Stimulated activated CD4-positive, alpha-beta T cell treated with anti-CD3 and anti-CD28 coated beads, Interleukin-1b, Interleukin-23, amount 100 ng/mL, for 48 hours (primary cell): ENCODE data around the gene ENKUR.
A peak's percentile ranks its signal among the peaks of the same experiment; 100 is the strongest.
"Not testable (repeated sequence)": the region's sequence is repeated elsewhere in the genome, so short reads cannot be mapped to it uniquely, and the experiment has no call there.

Experiments used
- DNase-seq: peaks from one replicate; pipeline ENCODE4 v3.0.0-alpha.2; 2020

The ENKUR gene

DNA sequence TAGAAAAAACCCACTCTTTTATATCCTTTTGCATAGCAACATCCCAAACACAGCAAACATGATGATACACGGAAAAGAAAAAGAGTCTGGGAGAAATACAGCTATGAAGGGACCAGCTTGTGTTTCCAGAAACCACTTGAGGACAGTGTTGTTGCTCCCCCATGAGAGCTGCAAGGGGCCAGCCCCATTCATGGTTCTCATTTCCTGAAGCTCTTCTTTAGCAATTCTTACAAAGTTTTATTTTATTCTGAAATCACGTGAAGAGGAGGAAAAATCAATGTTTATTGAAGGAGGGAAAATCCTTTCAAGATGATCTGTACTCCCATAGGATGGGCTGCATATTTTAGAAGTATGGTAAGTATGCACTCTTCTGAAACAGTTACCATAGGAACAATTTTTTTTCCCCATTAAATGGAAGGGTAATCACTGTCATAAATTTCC is 46.1 kb downstream of the ENKUR start:
- DNase-seq = no peak

DNA sequence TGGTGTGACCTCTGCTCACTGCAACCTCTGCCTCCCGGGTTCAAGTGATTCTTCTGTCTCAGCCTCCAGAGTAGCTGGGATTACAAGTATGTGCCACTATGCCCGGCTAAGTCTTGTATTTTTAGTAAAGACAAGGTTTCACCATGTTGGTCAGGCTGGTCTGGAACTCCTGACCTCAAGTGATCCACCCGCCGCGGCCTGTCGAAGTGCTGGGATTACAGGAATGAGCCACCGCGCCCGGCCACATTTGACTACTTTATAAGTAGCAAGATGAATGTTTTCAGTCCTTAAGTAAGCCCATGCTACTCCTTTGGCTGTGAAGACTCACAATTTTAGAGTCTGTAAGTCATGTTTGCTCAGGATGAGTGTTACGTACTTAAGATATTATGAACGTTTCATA is 47.0 kb downstream of the ENKUR start:
- not testable (repeated sequence) for DNase-seq

DNA sequence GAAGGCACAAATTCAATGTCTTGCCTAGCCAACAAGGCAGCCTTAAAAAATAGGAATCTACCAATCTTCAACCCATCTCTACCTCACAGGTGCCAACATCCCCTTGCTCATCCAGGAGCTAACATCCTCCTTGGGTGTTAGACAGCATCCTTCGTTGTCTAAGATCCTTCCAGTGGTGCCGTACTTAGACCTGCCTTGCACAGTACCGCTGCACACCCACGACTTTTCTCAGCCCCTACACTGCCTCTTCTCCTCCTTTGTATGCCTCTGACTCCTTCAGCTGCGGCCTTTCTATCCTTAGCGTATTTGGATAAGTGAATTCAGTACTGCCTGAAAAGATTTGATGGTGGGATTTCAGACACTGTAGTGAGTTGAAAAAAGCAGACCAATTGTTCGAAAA is 47.6 kb downstream of the ENKUR start:
- DNase-seq = no peak

DNA sequence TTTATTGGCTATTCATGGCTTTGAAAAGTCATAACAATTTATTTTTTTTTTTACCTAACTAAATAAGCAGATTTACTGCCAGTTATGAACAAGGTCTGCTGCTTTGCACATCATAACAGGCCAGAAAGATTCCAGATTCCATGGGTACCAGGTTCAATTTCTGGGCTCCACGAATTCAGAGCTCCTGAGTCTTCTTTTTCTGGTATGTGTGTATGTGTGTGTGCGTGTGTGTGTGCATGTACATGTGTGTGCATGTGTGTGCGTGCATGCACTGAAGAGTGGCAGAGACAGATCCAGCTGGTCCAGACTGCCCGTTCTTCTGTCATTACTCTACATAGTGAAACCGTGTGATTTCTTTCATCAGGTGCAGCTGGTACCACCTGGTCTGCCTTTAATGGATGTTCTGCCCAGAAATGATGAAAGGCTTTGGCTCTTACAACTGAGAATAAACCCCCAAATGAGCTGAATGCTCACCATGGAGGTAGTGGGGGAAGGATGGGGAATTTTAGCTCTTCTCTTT is 48.9 kb downstream of the ENKUR start:
- DNase-seq = no peak

DNA sequence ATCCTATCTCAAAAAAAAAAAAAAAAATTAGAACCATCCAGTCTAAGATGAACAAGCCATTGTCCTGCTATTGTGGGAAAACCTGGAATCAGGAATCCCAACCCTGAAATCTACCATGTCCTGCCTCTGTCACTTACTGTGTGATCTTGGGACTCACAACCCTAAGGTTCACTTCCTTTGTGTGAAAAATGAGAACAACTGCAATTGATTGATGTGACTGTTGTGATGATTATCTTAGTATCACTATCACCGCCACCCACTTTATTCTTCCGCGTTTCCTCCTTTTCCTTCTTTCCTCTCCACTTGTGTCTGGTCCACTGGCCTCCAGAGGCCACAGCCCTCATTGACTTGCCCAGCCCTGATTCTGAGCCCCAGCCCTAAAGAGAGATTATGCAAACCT is 50.9 kb downstream of the ENKUR start:
- no peak for DNase-seq

DNA sequence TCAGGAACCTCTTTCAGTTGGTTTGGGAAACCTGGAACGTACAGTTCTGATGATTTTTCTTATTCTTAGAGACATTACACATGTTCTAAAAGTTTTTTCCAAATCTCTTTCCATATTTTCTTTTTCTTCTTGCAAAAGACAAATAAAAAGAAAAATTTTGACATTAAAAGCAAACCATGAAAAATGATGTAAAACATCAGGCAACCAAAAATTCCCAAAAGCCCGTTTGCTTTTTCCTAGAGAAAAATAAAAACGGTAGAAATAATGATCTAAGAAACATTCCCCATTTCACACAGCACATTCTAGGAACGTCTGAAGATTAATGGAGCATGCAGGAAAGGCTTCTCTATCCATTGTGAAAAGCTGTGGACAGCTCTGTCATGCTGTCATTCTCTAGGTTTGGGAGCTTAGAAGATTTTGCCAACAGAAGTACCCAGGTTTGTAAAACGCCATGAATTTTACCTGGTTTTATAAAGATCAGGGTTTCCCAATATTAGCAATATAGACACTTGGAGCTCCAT is 52.4 kb downstream of the ENKUR start:
- DNase-seq = no peak

DNA sequence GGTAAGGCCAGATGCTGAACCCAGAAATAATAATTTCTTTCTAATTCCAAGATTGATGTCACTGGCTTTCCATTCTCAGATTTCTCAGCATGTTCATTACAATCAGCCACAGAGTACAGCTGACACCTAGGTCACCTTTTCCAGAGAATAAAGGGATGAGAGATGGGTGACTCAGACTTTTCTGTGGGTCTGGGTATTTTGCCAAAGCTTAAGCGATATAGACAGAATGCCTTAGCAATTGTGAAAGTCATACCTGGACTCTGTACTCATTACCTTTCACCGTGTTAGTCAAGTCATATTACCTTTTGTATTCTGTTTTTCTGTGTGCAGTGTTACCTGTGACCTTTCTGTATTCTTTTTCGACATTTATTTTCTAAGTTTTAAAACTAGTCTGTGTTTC is 53.0 kb downstream of the ENKUR start:
- peak; percentile 14 for DNase-seq

DNA sequence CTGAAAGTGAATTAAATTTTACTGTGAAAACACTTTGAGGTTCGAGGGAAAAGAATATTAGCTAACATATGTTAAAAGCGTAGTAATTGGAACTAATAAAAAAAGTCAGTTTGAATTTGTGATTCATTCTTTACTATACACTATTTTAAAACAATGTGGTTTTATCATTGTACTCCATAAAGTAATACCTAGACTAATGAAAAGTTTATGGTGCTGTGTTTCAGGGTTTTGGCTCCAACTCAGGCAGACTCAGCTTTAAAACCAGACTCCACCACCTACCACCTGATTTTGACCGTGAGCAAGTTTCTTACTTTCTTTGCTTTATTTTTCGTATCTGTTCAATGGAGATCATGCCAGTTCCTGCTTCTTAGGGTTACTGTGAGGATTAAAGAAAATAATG is 54.4 kb downstream of the ENKUR start:
- no peak for DNase-seq

DNA sequence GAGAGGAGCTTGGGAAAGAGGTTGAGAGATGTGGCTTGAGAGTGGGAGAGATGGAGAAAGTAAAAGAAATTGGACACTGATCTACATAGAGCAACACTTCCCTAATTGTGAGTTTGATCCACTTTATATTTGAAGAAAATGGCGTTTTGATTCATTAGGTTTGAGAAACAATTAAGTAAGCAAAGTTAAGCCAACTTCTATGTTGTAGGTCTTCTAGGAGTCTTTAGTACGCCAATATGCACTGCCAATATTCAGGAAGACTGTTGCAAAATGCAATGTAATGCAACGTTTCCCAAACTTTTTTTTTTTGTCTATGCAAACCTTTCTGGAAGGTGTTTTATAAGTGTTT is 56.6 kb downstream of the ENKUR start:
- no peak for DNase-seq

DNA sequence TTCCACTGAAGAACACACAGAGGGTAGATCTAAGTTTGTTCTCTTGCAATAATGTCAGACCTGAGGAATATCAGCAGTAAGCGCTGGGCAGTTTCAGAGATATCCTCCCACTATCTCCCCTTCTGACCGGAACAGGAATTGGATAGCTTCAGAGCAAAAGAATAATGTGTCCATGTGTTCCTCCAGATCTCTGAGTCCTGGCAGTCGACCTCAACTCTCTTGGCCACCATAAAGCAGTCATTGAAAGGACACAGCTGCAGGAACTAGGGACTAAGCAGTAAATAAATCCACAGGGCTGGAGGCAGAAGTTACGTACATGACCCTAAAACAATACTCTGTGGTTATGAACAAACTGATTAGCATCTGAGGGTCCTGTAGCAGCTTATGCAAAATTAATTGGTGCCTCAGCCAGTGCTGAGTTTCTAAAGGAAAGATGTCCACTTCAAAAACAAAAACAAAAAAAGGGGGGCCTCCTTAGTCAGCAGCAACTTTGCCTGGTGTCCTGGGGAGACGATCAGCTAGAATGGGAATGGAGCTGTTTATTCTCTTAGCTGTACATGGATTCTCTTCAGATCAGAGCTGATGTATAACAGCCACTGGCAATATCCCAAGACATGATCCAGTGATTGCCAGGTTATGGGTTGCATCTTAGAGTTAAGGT is 57.1 kb downstream of the ENKUR start:
- no peak for DNase-seq

DNA sequence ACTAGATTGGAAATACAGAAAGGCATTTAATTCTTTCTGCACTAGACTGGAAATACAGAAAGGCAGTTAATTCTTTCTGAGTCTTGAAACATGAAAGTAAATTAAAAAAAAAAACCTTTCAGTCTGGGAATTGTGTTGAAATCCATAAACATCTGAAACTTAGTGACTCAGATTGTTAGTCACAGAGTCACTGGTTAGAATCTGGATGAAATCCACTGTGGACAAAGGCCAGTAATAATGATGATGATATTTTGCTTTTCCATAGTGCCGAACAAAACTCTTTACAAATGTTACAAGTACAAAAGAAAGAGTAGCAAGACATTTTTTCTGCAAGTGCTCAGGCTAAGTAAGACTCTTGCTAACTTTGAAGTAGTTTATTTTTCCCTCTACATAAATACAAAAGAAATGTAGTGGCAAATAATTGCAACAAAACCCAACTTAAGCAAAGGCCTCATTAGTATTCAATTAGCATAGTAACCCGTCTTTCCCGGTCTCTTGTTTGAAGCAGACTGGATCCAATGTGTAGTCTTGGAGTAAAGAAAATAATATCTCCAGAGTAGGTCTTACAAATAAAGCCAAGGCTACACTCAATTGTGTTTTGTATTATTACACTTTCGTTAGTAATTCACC is 57.8 kb downstream of the ENKUR start:
- DNase-seq = no peak

DNA sequence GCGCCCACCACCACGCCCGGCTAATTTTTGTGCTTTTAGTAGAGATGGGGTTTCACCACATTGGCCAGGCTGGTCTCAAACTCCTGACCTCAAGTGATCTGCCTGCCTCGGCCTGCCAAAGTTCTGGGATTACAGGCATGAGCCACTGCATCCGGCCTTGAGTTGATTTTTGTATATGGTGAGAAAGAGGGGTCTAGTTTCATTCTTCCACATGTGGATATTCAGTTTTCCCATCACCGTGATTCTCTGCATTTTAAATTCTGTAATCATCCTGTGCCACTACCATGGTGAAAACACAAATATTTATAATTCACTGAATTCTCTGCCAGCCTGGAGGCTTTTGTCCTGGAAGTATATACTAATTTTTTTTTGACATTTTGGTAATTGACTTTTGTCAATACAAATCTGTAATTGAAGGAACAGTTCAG is 58.3 kb downstream of the ENKUR start:
- DNase-seq = not testable (repeated sequence)

DNA sequence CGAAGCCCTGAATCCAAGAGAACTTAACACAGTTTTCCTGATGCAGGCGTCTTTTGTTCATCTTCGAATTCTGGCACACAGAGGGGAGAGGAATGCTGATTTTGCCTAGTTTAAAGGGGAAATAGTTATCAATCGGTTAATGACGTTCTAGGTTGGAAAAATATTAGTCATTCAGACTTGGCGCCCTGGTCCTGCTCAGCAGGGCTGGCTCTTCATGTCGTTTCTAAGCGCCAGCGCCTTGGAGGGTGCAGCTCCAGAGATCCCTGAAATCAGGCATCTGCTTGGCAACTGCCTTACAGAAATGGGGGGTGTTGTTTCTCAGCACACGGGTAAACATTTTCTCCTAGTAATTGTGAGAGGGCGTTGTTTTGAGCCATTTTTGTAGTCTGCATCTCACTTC is 62.3 kb downstream of the ENKUR start:
- no peak for DNase-seq

DNA sequence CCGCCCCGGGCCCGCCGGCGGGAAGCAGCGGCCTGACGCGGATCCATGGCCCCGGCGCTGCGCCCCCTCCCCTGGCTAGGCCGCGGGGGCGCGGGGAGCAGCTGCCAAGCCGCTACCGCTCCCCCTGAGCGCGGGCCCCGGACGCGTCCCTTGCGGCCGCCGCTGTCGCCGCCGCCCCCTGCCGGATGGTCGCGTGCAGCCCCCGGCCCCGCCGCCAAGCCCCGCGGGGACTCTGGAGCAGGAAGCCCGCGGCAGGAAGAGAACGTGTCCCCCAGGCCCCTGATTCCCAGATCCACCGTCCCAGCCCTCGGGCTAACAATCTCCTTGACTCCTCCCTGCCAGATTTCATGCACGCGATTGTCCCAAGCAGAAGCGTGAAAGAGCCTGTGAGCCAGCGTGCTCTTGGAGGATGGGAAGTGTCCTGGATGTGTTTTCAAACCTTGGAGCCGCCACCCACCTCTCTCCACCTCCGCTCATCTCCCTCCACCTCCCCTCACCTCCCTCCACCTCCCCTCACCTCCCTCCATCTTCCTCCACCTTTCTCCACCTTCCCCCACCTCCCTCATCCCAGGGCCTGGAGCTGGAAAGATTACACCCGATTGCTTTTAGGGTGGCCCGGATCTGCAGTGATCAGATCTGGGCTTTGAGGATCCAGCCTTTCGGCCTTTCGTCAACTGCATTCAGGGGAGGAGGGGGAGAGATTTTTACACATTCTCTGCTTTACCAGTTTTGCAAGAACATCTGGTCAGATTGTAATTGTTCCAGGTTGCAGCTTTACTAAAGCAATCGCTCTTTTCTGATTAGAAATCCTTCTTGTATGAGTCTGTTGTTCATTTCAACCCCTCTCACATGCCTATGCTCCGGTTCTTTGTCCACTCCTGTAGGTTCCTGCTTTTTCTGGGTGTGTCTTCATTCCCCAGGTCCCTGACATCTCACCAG is 63.0 kb downstream of the ENKUR start:
- peak; percentile 8 for DNase-seq

DNA sequence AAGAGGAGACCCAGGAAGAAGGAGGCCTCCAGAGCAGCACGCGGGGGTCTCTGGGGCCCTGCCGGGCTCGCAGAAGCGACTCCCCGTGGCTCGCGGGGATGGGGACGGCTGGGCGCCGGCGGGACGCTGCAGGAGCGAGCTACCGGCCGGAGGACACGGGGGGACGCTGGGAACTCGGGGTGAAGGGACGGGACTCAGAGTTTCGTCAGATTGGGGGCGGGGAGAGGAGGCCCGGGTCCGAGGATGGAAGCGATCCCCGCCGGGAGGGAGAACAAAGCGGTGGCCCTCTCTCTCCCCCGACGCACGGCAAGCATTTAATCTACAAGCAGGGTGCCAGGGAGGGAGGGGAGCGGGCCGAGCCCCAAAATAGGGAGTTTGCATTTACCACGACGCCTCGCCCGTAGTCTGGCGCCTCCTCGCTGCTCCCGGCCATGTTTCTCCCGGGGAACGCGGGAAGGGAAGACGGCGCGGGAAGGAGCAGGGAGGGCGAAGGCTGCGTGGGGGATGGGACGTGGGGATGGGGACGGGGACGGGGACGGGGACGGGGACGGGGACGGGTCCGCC is 63.7 kb downstream of the ENKUR start, which contains the start of gene PRTFDC1:
PRTFDC1 (minus strand) TSS at position 464 of the 564 bp plus-strand sequence; CDS start at position 433, 31 bp downstream.
- DNase-seq = peak; percentile 8

DNA sequence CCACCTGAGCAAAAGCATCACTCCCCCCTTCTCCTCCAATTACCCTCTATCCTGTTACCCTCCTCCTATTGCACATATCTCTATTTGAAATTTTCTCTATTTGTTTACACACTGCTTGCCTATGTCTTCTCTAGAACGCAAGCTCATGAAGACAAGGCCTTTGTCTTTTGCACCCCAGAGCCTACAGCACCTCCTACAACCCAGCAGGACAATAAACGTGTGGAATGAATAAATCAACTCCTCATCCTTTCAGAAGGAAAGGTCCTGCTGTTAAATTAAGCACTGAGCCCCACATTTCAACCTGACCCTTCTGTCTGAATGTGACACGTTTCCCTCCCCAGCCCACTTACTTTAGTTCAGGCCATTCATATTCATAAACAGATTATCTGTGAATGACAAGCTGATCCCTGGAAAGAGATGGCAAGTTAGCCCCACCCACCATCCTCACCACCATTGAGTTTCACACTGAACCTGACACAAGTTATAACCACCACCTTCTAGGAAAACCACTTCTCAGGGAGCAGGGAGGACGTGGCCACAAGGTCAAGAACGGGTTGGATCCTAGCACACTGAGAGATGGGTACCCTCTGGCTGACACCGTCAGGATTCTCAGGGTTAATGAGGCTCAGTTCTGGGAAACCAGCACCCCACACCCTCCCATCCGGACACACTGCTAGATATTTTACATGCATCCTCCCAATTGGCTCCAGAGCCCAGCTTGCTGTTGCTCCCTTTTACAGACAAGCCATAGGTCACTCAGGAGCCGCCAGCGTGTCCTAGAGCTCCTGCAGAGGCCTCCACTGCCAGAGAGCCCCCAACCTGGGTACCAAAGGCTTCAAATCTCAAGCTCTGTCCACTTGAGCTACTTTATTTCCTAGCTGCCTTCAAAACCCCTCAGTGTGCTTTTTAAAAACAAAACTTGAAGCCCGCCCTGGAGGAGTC is 64.5 kb downstream of the ENKUR start:
- DNase-seq = peak; percentile 18

DNA sequence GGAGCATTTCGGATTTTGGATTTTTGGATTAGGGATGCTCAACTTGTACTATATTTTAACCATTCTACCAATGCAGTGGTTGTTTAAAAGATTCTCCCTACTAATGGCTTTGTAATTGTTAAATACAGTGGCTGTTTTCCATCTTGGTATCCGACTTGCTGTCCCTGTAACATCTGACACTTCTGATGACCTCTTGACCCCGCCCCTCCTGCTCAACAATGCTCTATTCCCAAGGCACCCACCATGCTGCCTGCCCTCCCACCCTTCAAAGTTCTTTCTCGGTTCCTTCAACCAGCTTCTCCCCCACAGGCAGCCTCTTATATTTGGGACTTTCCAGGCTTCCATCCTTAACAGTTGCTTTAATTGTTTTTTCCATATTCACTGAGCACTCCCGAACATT is 65.5 kb downstream of the ENKUR start:
- DNase-seq = no peak

DNA sequence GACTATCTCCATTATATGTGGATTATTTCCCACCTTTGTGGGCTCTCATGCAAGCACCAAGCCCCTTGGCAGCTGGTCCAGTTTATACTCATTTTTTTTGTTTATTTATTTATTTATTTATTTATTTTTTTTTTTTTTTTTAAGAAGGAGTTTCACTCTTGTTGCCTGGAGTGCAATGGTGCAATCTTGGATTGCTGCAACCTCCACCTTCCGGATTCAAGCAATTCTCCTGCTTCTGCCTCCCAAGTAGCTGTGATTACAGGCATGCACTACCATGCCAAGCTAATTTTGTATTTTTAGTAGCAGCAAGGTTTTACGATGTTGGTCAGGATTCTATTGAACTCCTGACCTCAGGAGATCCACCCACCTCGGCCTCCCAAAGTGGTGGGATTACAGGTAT is 66.3 kb downstream of the ENKUR start:
- DNase-seq = no peak

DNA sequence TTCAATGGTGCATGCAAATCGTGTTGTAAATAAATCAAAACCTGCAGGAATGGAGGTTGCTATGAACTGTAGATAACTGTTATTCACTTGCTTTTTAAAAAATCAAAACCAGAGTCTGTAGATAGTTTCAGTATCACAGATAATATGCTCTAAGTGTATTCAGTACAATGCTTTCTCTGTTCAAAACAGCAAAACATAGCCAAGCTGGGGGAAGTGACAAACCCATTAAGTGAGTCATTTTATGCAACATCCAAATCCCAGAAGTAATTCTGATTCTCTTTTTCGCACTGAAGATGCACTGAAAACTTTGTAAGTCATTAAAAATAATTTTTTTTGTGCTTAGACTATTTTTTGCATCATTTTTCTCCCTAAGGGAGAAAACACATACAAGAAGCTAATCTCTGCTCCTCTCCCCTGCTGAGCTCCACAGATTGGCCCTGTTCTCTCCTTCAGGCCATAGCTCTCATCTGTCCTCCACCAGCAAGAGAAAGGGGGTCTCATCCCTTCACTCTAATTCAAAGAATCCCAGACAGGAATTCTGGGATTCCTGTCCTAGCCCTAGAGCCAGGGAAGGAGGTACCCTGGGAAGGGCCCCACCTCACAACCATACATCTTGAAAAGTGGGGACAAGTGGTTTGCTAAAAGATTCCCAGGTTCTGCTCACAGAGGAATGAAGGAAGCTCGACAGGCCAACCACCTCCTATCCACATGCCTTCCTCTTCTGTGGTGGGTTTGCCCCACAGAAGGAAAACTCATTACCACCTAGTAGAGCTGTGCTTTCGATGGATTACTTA is 68.5 kb downstream of the ENKUR start:
- no peak for DNase-seq

DNA sequence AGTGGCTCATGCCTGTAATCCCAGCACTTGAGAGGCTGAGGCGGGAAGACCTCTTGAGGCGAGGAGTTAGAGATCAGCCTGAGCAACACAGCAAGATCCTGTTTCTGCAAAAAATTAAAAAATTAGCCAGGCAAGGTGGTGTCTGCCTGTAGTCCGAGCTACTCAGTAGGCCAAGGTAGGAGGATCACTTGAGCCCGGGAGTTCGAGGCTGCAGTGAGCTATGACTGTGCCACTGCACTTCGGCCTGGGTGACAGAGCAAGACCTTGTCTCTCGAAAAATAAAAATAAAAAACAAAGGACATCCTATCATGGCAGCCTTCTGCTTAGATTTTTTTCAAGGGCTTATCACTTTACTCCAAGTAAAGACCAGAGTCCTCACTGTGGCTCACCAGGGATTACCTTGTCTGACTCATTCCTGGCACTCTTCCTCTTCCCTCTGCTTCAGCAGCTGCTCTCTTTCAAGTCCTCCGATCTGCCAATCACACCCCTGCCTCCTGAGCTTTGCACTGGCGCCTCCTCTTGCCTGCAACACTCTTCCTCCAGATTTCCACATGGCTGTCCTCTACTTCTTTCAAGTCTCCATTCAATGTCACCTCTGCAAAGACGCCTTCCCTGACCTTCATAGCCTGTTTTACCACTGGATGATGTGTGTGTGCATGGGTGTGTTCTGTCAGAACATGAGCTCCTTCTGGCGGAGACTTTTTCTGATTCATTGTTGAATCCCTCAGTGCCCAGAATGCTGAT is 71.3 kb downstream of the ENKUR start:
- no peak for DNase-seq
